ENCODE data around the gene CHPF.

DNA sequence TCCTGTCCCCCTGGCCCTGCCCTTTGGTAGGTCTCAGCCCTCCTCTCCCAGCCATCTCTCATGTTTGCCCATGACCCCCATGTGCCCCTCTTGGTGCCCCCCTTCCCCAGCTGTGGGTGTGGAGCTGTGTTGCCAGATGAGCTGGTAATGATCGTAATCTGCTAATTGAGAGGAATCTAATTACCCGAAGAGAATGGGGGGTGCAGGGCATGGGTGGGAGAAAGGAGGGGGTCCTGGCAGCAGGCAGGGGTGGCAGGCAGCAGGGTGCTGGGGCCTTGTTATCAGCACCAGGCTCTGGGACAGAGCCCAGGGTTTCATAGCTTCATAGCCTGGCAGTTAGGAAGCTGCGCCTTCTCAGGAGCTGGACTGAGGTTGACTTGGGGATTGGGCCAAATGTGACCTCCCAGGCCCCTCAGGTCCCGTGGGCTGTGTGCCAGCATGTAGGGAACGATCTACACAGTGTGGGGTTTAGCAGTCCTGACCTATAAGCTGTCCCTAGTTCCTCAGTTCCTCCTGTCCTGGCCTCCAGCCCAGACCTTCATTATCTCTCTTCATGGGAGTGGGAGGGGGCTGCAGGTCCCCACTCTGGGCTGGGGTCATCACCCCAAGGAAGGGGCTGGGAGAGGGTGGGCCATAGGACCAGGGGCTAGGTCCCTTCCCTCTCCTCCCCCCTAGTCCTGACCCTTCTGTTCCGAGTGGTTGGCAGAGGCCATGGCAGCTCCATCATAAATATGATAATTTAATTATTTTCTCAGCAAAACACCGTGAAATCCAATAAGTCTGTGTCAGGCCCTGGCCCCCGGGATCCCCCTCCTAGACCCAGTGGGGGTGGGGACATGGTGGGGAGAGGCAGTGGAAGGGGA lies 35.8 kb downstream of the CHPF start:
- TF ChIP-seq POLR2AphosphoS5 (IDR thresholded peaks at IDR 0.05): no peak
- TF ChIP-seq, protein P1, sequence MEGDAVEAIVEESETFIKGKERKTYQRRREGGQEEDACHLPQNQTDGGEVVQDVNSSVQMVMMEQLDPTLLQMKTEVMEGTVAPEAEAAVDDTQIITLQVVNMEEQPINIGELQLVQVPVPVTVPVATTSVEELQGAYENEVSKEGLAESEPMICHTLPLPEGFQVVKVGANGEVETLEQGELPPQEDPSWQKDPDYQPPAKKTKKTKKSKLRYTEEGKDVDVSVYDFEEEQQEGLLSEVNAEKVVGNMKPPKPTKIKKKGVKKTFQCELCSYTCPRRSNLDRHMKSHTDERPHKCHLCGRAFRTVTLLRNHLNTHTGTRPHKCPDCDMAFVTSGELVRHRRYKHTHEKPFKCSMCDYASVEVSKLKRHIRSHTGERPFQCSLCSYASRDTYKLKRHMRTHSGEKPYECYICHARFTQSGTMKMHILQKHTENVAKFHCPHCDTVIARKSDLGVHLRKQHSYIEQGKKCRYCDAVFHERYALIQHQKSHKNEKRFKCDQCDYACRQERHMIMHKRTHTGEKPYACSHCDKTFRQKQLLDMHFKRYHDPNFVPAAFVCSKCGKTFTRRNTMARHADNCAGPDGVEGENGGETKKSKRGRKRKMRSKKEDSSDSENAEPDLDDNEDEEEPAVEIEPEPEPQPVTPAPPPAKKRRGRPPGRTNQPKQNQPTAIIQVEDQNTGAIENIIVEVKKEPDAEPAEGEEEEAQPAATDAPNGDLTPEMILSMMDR (IDR thresholded peaks at IDR 0.05): no peak

Measured in gastroesophageal sphincter (tissue), 3 donors.